ENCODE measurements around the gene CCDC134. TPM values are rescaled to one million over a fixed set of nuclear protein-coding genes. Genes with fewer than 3 reads are reported as not detected.

Gene CCDC134
- total and polyA plus RNA-seq, 9 of the 15 experiments (the other 6 are each of a cell fraction or from before 2014, with no cell fraction given): 0.56 to 11.9 (median 5.3) TPM

DNA sequence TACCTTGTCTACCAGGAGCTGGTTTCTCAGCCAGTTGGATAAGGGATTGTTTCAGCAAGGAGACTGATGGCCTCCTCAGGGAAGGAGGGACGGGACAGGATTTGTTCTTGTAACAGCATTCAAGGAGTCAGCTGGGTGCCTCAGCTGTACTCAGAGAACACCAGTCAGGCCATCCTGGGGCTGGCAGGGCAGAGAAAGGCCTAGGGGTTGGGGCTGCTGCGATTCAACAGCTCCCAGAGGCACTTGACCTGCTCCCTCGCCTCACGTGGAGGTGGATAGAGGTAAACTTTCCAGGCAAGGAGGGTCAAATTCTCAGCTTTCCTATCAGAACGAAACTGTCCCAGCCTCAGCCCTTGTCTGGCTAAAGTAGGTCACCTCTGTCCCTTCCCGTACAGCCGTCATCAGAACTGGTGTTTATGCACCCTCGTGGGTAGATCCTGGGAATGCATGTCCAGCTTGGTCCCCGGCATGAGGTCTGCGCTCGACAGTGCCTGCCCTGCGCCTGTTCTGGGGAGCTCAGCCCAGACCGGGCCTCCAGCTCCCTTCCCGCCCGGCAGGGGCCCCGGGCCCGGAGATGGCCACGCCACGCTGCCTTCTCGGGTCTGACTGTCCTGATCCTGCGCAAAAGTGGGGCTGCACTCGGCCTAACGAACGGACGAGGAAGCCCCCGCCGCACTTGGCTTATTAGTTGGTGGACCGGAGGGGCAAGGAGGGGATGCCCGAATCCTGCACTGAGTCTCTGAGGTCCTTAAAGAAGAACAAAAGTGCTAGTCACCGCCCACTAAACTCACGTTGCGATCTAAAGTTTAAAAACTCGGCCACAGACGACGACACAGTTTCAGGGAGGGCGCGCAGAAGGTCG is 762 bp upstream of the CCDC134 start:
- H3K9me1 ChIP-seq (ENCODE audit: control insufficient read depth, insufficient read depth, low read length): no peaks in the 10 kb centered on the region
- peak overlapping the region; percentile 78 for H3K4me3 ChIP-seq
- in situ Hi-C loops (cut with MboI) (no loop called here), intact Hi-C loops (cut with micrococcal nuclease) (loop anchor here (2.0 kb wide), 1 partner anchor 53 kb away; no protein-coding TSS in a partner anchor)
- H4K20me1 ChIP-seq (replicated peaks; ENCODE audit: control insufficient read depth, insufficient read depth, low read length): no peaks in the 10 kb centered on the region
- CTCF ChIA-PET (ENCODE audit: low intra/inter-chr PET ratio): interaction anchor here (1.0 kb wide), 1 partner anchor 102 kb away, joined by 3 read pairs; no protein-coding TSS in a partner anchor
- peak overlapping the region; percentile 94 for H2AFZ ChIP-seq (ENCODE audit: low read depth, low read length)
- peaks cover 25% of the 10 kb centered on the region for H3K79me2 ChIP-seq (ENCODE audit: control insufficient read depth, insufficient read depth, low read length)
- no peaks in the 10 kb centered on the region for H3K9me3 ChIP-seq (replicated peaks; ENCODE audit: control insufficient read depth, insufficient read depth, low read depth, low read length)
- H3K36me3 ChIP-seq (ENCODE audit: control insufficient read depth, insufficient read depth, low read length): no peaks in the 10 kb centered on the region
- BruUV-seq (replicated peaks): TSS peak; percentile 89
- peaks cover 13 to 20% of the 10 kb centered on the region in 2 experiments; a peak in 4 of 5 replicates for H3K4me1 ChIP-seq (replicated peaks in 1 of 2; ENCODE audit: control insufficient read depth in 2 of 2, insufficient read depth in 2 of 2, low read length in 2 of 2)
- 7% methylated on average over 35 of the region's 38 CpGs for WGBS (ENCODE audit: insufficient coverage, low coverage, missing lambda C conversion rate)
- POLR2A ChIA-PET: interaction anchor here (0.5 to 2.2 kb wide), 15 partner anchors 9 to 164 kb away, joined by 3 to 10 read pairs (median 4); partner anchors contain the start of genes CENPM and SNU13
- no peaks in the 10 kb centered on the region for H3K27me3 ChIP-seq (ENCODE audit: control insufficient read depth in 2 of 2, insufficient read depth in 2 of 2, low read length in 2 of 2)
- peak overlapping the region; percentile 77 for H3K27ac ChIP-seq (ENCODE audit: extremely low read depth, low read depth, low read length)
- ATAC-seq (peak; percentile 72), DNase-seq (ENCODE audit: extremely low read depth in 1 of 4, low spot score in 3 of 4) (peak; percentile 44 to 68 (median 62)), FAIRE-seq (peak; percentile 71)
- peak overlapping the region; percentile 91 for H3K4me2 ChIP-seq (ENCODE audit: insufficient read depth, low read length)
- H3K9ac ChIP-seq (ENCODE audit: insufficient read depth in 1 of 2, low read depth in 2 of 2, low read length in 2 of 2): peak overlapping the region; percentile 84 to 99
- no peak for TF ChIP-seq XRCC3 (IDR thresholded peaks at IDR 0.05)
- TF ChIP-seq L3MBTL2 (IDR thresholded peaks at IDR 0.05): peak; percentile 74
- TF ChIP-seq, protein P1, sequence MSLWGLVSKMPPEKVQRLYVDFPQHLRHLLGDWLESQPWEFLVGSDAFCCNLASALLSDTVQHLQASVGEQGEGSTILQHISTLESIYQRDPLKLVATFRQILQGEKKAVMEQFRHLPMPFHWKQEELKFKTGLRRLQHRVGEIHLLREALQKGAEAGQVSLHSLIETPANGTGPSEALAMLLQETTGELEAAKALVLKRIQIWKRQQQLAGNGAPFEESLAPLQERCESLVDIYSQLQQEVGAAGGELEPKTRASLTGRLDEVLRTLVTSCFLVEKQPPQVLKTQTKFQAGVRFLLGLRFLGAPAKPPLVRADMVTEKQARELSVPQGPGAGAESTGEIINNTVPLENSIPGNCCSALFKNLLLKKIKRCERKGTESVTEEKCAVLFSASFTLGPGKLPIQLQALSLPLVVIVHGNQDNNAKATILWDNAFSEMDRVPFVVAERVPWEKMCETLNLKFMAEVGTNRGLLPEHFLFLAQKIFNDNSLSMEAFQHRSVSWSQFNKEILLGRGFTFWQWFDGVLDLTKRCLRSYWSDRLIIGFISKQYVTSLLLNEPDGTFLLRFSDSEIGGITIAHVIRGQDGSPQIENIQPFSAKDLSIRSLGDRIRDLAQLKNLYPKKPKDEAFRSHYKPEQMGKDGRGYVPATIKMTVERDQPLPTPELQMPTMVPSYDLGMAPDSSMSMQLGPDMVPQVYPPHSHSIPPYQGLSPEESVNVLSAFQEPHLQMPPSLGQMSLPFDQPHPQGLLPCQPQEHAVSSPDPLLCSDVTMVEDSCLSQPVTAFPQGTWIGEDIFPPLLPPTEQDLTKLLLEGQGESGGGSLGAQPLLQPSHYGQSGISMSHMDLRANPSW (CRISPR knock-in tag; IDR thresholded peaks at IDR 0.05): no peak
- no peak for TF ChIP-seq GATA2 (CRISPR knock-in tag; IDR thresholded peaks at IDR 0.05)
- TF ChIP-seq SAFB2 (IDR thresholded peaks at IDR 0.05; ENCODE audit: borderline replicate concordance, low read depth, low read length, severe bottlenecking): no peak
- peak in 1 of 3 experiments; percentile 14 for TF ChIP-seq YY1 (IDR thresholded peaks at IDR 0.05; ENCODE audit: borderline replicate concordance in 1 of 3, control insufficient read depth in 1 of 3, extremely low read depth in 1 of 3, insufficient read depth in 3 of 3, insufficient read length in 1 of 3, insufficient replicate concordance in 2 of 3, low read depth in 1 of 3, low read length in 2 of 3)
- no peak for TF ChIP-seq TEAD4 (IDR thresholded peaks at IDR 0.05; ENCODE audit: low read length)
- TF ChIP-seq TEAD4 (CRISPR knock-in tag; IDR thresholded peaks at IDR 0.05; ENCODE audit: borderline replicate concordance): 0 out of 2 replicates have a peak, but pooled peaks have one; percentile 48
- TF ChIP-seq UBTF (IDR thresholded peaks at IDR 0.05; ENCODE audit: borderline replicate concordance in 1 of 2, low read depth in 2 of 2, low read length in 2 of 2): peak in 1 of 2 experiments; percentile 67; a peak in 1 of 4 replicates
- peak; percentile 22; the same call in 1 of the 2 replicates for TF ChIP-seq ZNF589 (CRISPR knock-in tag; IDR thresholded peaks at IDR 0.05; ENCODE audit: low read depth)
- TF ChIP-seq ZC3H4 (CRISPR knock-in tag; IDR thresholded peaks at IDR 0.05; ENCODE audit: borderline replicate concordance): 0 out of 2 replicates have a peak, but pooled peaks have one; percentile 24
- no peak for TF ChIP-seq KAT7 (CRISPR knock-in tag; IDR thresholded peaks at IDR 0.05; ENCODE audit: borderline replicate concordance)
- TF ChIP-seq ZFX (CRISPR knock-in tag; IDR thresholded peaks at IDR 0.05): peak; percentile 59; the same call in 1 of the 2 replicates

Data from K562 (cell line).